ENCODE data around the gene TAS1R2.

- TF ChIP-seq TCF12 (IDR thresholded peaks at IDR 0.05; ENCODE audit: low read depth): no peak
- TF ChIP-seq, protein P1, sequence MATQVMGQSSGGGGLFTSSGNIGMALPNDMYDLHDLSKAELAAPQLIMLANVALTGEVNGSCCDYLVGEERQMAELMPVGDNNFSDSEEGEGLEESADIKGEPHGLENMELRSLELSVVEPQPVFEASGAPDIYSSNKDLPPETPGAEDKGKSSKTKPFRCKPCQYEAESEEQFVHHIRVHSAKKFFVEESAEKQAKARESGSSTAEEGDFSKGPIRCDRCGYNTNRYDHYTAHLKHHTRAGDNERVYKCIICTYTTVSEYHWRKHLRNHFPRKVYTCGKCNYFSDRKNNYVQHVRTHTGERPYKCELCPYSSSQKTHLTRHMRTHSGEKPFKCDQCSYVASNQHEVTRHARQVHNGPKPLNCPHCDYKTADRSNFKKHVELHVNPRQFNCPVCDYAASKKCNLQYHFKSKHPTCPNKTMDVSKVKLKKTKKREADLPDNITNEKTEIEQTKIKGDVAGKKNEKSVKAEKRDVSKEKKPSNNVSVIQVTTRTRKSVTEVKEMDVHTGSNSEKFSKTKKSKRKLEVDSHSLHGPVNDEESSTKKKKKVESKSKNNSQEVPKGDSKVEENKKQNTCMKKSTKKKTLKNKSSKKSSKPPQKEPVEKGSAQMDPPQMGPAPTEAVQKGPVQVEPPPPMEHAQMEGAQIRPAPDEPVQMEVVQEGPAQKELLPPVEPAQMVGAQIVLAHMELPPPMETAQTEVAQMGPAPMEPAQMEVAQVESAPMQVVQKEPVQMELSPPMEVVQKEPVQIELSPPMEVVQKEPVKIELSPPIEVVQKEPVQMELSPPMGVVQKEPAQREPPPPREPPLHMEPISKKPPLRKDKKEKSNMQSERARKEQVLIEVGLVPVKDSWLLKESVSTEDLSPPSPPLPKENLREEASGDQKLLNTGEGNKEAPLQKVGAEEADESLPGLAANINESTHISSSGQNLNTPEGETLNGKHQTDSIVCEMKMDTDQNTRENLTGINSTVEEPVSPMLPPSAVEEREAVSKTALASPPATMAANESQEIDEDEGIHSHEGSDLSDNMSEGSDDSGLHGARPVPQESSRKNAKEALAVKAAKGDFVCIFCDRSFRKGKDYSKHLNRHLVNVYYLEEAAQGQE (IDR thresholded peaks at IDR 0.05; ENCODE audit: low read depth): no peak
- no peak for TF ChIP-seq CEBPB (IDR thresholded peaks at IDR 0.05)
- TF ChIP-seq EP300 (IDR thresholded peaks at IDR 0.05; ENCODE audit: borderline replicate concordance): no peak
- no peak for TF ChIP-seq MAX (IDR thresholded peaks at IDR 0.05)
- TF ChIP-seq TAF1 (IDR thresholded peaks at IDR 0.05; ENCODE audit: low read depth): no peak
- no peak for TF ChIP-seq RAD21 (IDR thresholded peaks at IDR 0.05; ENCODE audit: low read depth)
- no peak for TF ChIP-seq EGR1 (IDR thresholded peaks at IDR 0.05)
- TF ChIP-seq NFIC (IDR thresholded peaks at IDR 0.05): no peak
Measured at GRCh38 chr1:18836654-18837053, 22.8 kb downstream of the TAS1R2 start.
